ENCODE data around the gene TPPP2. TPM values are rescaled to one million over a fixed set of nuclear protein-coding genes. Genes with fewer than 3 reads are reported as not detected.

TPPP2 gene
- total RNA-seq, 4 donors from 2014 or later = not detected

DNA sequence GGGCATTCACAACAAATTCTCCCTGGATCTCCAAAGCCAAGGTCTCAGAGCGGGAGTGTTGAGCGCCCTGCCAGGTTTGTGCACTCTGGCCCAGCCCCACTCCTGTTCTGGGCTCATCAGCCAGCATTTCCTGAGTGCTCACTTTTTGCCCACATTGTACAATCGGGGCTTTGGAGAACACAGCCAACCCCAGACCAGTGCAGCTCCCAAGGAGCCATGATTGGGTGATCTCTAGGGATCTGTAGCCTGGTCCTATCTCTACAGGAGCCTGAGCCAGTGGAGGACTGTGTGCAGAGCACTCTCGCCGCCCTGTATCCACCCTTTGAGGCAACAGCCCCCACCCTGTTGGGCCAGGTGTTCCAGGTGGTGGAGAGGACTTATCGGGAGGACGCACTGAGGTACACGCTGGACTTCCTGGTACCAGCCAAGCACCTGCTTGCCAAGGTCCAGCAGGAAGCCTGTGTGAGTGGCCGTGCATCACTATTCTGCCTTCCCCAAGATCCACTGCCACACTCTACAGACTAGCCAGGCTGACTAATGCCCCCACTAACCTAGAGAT is 42.8 kb downstream of the TPPP2 start:
- no peak for DNase-seq (ENCODE audit: low spot score)
- no peak for ATAC-seq (ENCODE audit: low FRiP score)
- TF ChIP-seq, protein P1, sequence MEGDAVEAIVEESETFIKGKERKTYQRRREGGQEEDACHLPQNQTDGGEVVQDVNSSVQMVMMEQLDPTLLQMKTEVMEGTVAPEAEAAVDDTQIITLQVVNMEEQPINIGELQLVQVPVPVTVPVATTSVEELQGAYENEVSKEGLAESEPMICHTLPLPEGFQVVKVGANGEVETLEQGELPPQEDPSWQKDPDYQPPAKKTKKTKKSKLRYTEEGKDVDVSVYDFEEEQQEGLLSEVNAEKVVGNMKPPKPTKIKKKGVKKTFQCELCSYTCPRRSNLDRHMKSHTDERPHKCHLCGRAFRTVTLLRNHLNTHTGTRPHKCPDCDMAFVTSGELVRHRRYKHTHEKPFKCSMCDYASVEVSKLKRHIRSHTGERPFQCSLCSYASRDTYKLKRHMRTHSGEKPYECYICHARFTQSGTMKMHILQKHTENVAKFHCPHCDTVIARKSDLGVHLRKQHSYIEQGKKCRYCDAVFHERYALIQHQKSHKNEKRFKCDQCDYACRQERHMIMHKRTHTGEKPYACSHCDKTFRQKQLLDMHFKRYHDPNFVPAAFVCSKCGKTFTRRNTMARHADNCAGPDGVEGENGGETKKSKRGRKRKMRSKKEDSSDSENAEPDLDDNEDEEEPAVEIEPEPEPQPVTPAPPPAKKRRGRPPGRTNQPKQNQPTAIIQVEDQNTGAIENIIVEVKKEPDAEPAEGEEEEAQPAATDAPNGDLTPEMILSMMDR (IDR thresholded peaks at IDR 0.05) = no peak

DNA sequence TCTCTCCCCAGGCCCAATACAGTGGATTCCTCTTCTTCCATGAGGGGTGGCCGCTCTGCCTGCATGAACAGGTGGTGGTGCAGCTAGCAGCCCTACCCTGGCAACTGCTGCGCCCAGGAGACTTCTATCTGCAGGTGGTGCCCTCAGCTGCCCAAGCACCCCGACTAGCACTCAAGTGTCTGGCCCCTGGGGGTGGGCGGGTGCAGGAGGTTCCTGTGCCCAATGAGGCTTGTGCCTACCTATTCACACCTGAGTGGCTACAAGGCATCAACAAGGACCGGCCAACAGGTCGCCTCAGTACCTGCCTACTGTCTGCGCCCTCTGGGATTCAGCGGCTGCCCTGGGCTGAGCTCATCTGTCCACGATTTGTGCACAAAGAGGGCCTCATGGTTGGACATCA is 43.9 kb downstream of the TPPP2 start:
- TF ChIP-seq, protein P1 (IDR thresholded peaks at IDR 0.05) = no peak
- ATAC-seq (ENCODE audit: low FRiP score) (no peak), DNase-seq (ENCODE audit: low spot score) (no peak)

DNA sequence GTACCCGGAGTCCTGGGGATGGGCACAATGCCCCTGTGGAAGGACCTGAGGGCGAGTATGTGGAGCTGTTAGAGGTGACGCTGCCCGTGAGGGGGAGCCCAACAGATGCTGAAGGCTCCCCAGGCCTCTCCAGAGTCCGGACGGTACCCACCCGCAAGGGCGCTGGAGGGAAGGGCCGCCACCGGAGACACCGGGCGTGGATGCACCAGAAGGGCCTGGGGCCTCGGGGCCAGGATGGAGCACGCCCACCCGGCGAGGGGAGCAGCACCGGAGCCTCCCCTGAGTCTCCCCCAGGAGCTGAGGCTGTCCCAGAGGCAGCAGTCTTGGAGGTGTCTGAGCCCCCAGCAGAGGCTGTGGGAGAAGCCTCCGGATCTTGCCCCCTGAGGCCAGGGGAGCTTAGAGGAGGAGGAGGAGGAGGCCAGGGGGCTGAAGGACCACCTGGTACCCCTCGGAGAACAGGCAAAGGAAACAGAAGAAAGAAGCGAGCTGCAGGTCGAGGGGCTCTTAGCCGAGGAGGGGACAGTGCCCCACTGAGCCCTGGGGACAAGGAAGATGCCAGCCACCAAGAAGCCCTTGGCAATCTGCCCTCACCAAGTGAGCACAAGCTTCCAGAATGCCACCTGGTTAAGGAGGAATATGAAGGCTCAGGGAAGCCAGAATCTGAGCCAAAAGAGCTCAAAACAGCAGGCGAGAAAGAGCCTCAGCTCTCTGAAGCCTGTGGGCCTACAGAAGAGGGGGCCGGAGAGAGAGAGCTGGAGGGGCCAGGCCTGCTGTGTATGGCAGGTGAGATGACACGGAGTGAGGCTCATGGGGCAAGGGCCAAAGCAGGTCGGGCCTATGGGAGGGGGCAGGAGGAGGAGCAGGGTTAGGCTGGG is 44.6 kb downstream of the TPPP2 start:
- ATAC-seq (ENCODE audit: low FRiP score) (no peak), DNase-seq (ENCODE audit: low spot score) (no peak)
- TF ChIP-seq, protein P1 (IDR thresholded peaks at IDR 0.05) = no peak

DNA sequence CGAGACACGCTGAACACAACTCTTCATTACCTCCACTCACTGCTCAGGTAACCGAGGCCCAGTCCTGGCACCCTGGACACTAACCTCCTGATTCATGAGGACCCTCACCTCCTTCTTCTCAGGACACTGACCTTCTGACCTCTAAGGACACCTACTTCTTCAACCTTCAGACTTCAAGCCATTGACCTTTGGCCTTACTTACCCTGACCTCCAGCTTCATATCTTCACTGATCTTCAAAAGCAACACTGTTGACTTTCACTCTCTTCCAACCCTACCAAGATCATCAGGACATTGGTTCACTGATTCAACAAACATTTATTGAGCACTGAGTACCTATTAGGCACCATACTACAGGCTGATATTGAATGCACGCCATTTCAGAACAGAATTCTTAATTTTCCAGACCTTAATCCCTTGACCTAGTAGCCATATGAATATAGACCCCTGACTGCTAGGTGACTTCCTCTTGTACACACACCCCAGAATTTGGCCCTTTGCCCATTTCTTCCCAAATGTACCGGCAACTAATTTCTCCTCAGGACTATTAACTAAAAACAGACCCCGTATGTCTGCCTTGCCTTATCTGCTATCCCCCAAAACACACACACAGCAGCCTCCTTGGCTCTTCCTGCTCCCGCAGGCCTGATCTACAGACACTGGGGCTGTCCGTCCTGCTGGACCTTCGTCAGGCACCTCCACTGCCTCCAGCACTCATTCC is 45.9 kb downstream of the TPPP2 start:
- TF ChIP-seq, protein P1 (IDR thresholded peaks at IDR 0.05) = no peak
- ATAC-seq (ENCODE audit: low FRiP score) (no peak), DNase-seq (ENCODE audit: low spot score) (no peak)

DNA sequence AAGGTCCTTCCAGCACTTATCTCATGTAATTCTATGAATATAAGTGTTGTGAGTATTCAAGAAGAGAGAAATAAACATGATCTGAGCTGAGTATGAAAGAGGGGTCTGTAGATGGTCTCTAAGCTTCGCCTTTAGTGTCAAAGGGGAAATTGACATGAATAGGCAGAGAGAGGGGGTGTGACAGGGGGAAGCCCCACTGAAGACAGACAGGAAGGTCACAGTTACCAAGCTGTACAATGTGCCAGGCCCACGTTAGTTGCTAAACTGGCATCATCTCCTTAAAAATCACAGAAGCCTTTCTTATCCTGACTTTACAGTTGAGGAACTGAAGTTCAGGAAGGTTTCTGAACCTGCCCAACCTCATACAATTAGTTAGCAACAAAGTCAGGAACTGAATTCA is 47.7 kb downstream of the TPPP2 start:
- DNase-seq (ENCODE audit: low spot score) (no peak), ATAC-seq (ENCODE audit: low FRiP score) (no peak)
- TF ChIP-seq, protein P1 (IDR thresholded peaks at IDR 0.05) = no peak

DNA sequence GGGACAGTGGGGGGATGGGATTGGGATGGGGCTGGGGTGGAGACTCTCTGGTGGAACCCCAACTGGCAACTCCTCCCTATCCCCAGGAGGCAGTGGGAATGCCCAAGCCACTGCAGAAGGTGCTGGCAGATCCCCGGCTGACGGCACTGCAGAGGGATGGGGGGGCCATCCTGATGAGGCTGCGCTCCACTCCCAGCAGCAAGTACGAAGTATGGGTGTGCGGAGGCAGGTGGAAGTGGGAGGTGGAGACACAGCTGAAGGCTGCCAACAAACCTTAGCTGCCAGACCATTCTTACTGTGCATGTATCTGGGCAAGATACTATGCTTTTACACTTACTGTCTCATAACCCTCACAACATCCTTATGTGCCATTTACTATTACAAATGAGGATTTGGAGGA is 48.3 kb downstream of the TPPP2 start:
- TF ChIP-seq, protein P1 (IDR thresholded peaks at IDR 0.05) = no peak

More for the DNA sequence above, 48.3 kb downstream of the TPPP2 start:
- DNase-seq (ENCODE audit: low spot score) (no peak), ATAC-seq (ENCODE audit: low FRiP score) (no peak)

Data from omental fat pad (tissue), 4 donors.